GM23338 (cell line): ENCODE results near the gene HPS6. TPM values are rescaled to one million over a fixed set of nuclear protein-coding genes. Genes with fewer than 3 reads are reported as not detected.

Experiments used
- ATAC-seq: fragments of 200-7000 bp; cut with Tn5 transposase; 3 replicates; pipeline ENCODE4 v1.9.1; 2020
- DNase-seq: peaks from one replicate; pipeline ENCODE4 v3.0.0-alpha.2; 2015; ENCODE audit warnings: low spot score
- H2AFZ ChIP-seq: fragments of 200-600 bp; sonication (generic); 2 replicates; pipeline ENCODE4 v1.8.0; 2016; ENCODE audit warnings: antibody characterized with exemption, mild to moderate bottlenecking, moderate library complexity
- H3F3A ChIP-seq: fragments of 200-600 bp; sonication (generic); replicated peaks from 2 replicates; pipeline ENCODE4 v1.8.0; 2017; ENCODE audit warnings: antibody characterized with exemption, mixed run types, low read depth
- H3K27ac ChIP-seq: fragments of 200-600 bp; sonication (generic); 2 replicates; pipeline ENCODE4 v1.6.1; 2016; ENCODE audit warnings: low read depth
- H3K27me3 ChIP-seq: fragments of 200-600 bp; sonication (generic); 2 replicates; pipeline ENCODE4 v1.8.0; 2016; ENCODE audit warnings: mild to moderate bottlenecking, mixed run types, moderate library complexity; ENCODE audit not compliant: insufficient read depth
- H3K36me3 ChIP-seq: fragments of 200-600 bp; sonication (generic); 2 replicates; pipeline ENCODE4 v1.8.0; 2016; ENCODE audit warnings: mild to moderate bottlenecking; ENCODE audit not compliant: insufficient read depth
- H3K4me1 ChIP-seq: fragments of 200-600 bp; sonication (generic); 2 replicates; pipeline ENCODE4 v1.8.0; 2016; ENCODE audit warnings: mild to moderate bottlenecking, moderate library complexity; ENCODE audit not compliant: insufficient read depth
- H3K4me2 ChIP-seq: fragments of 200-600 bp; sonication (generic); 2 replicates; pipeline ENCODE4 v1.7.1; 2017; ENCODE audit warnings: mixed run types
- H3K4me3 ChIP-seq: fragments of 200-600 bp; sonication (generic); 2 replicates; pipeline ENCODE4 v1.6.1; 2016; ENCODE audit warnings: mixed run types
- H3K79me2 ChIP-seq: fragments of 200-600 bp; sonication (generic); replicated peaks from 2 replicates; pipeline ENCODE4 v1.8.0; 2017; ENCODE audit warnings: mild to moderate bottlenecking; ENCODE audit not compliant: insufficient read depth
- H3K9me2 ChIP-seq: fragments of 200-600 bp; sonication (generic); 2 replicates; pipeline ENCODE4 v1.8.0; 2017; ENCODE audit not compliant: insufficient read depth
- H4K20me1 ChIP-seq: fragments of 200-600 bp; sonication (generic); replicated peaks from 2 replicates; pipeline ENCODE4 v1.8.0; 2017; ENCODE audit warnings: mild to moderate bottlenecking; ENCODE audit not compliant: insufficient read depth
- H3K27ac Mint-ChIP-seq: 2 replicates; pipeline ENCODE4 v1.8.0; 2020; ENCODE audit warnings: inconsistent platforms, mild to moderate bottlenecking, moderate library complexity, mixed read lengths
- H3K27me3 Mint-ChIP-seq: 3 replicates; pipeline ENCODE4 v1.8.0; 2022; ENCODE audit warnings: low read depth, mild to moderate bottlenecking, moderate library complexity, mixed read lengths, inconsistent platforms; ENCODE audit not compliant: insufficient read depth, poor library complexity
- H3K36me3 Mint-ChIP-seq: 3 replicates; pipeline ENCODE4 v1.8.0; 2021; ENCODE audit warnings: low read depth, mild to moderate bottlenecking, inconsistent platforms, moderate library complexity, mixed read lengths
- H3K4me1 Mint-ChIP-seq: 3 replicates; pipeline ENCODE4 v1.8.0; 2020; ENCODE audit warnings: mild to moderate bottlenecking, inconsistent platforms, mixed read lengths
- H3K4me3 Mint-ChIP-seq: 3 replicates; pipeline ENCODE4 v1.8.0; 2021; ENCODE audit warnings: moderate library complexity, mild to moderate bottlenecking, inconsistent platforms, mixed read lengths
- H3K9me3 Mint-ChIP-seq: 3 replicates; pipeline ENCODE4 v1.8.0; 2020; ENCODE audit warnings: moderate library complexity, mild to moderate bottlenecking, inconsistent platforms, mixed read lengths
- CREB1 ChIP-seq: fragments of 250-450 bp; sonication (Bioruptor Pico); IDR thresholded peaks from 2 replicates; pipeline ENCODE4 v1.5.0; 2020; ENCODE audit warnings: low read depth, mild to moderate bottlenecking, moderate library complexity
- CTCF ChIP-seq, 2 experiments: fragments of 200-600 bp in 1 of 2; sonication (generic) in 1 of 2; conservative IDR thresholded peaks; 2 replicates each; pipeline versions ENCODE4 v1.5.1 to v1.6.1; 2016 to 2017; ENCODE audit warnings: antibody characterized with exemption in 2 of 2, low read depth in 2 of 2, mild to moderate bottlenecking in 2 of 2, moderate library complexity in 1 of 2
- ETS1 ChIP-seq: IDR thresholded peaks from 2 replicates; pipeline ENCODE4 v1.6.1; 2016; ENCODE audit warnings: antibody characterized with exemption
- EZH2phosphoT487 ChIP-seq: fragments of 200-600 bp; sonication (generic); IDR thresholded peaks from one replicate; pipeline ENCODE4 v1.8.1; 2018; ENCODE audit warnings: antibody characterized with exemption; ENCODE audit not compliant: unreplicated experiment
- NANOG ChIP-seq: IDR thresholded peaks from 2 replicates; pipeline ENCODE4 v1.6.1; 2016; ENCODE audit warnings: antibody characterized with exemption, borderline replicate concordance
- POLR2AphosphoS5 ChIP-seq: IDR thresholded peaks from 2 replicates; pipeline ENCODE4 v1.6.1; 2016; ENCODE audit warnings: antibody characterized with exemption, low read depth
- REST ChIP-seq: IDR thresholded peaks from one replicate; pipeline ENCODE4 v1.6.1; 2018; ENCODE audit warnings: antibody characterized with exemption; ENCODE audit not compliant: unreplicated experiment
- ZNF331 ChIP-seq: fragments of 250-450 bp; sonication (Bioruptor Pico); IDR thresholded peaks from 2 replicates; pipeline ENCODE4 v1.5.0; 2020; ENCODE audit warnings: low read depth, mild to moderate bottlenecking, moderate library complexity
- ZNF462 ChIP-seq: fragments of 250-450 bp; sonication (Bioruptor Pico); IDR thresholded peaks from 2 replicates; pipeline ENCODE4 v1.5.0; 2020; ENCODE audit warnings: mild to moderate bottlenecking, moderate library complexity
- polyA plus RNA-seq: library from polyadenylated mRNA; unstranded; fragments of >200 nt; fragmentation: Nextera tagmentation; extraction: Ambion mirVana; gene quantifications from 2 replicates; pipeline ENCODE4 v1.2.1, GENCODE V29; 2016
- total RNA-seq: library from RNA; depleted of rRNA; stranded (reverse); fragments of >200 nt; shearing (Covaris generic); gene quantifications from 2 replicates; pipeline ENCODE4 v1.2.3, GENCODE V29; 2014

HPS6 gene
- total and polyA plus RNA-seq, 2 experiments from 2014 or later: 4.2 to 28.7 TPM

- Histone ChIP-seq H3K79me2 (no peaks in the 10 kb centered on the region; the same call in 1 of the 2 replicates), H3K4me3 (no peak overlapping the region), H3K9me2 (no peaks in the 10 kb centered on the region), H4K20me1 (no peaks in the 10 kb centered on the region), H3K27ac (no peak overlapping the region), H3K27me3 (no peaks in the 10 kb centered on the region), H2AFZ (no peak overlapping the region), H3F3A (peaks cover 10% of the 10 kb centered on the region; the same call in 1 of the 2 replicates), H3K4me1 (peaks cover 4% of the 10 kb centered on the region; the same call in 1 of the 2 replicates), H3K36me3 (no peaks in the 10 kb centered on the region), H3K4me2 (no peak overlapping the region)
- no peak for ATAC-seq
- Mint-ChIP-seq H3K27me3 (peaks cover 2% of the 10 kb centered on the region), H3K4me1 (peaks cover 17% of the 10 kb centered on the region; the same call in 2 of the 3 replicates), H3K27ac (no peak overlapping the region), H3K36me3 (no peaks in the 10 kb centered on the region), H3K9me3 (no peaks in the 10 kb centered on the region), H3K4me3 (no peak overlapping the region)
- no peak for DNase-seq
- no peak for TF ChIP-seq CREB1 (CRISPR knock-in tag)
- no peak for TF ChIP-seq ETS1
Measured at GRCh38 chr10:102068216-102068615, 3.1 kb downstream of the HPS6 start.

GRCh38 chr10:102069071-102069470, 3.9 kb downstream of the HPS6 start:
- no peak overlapping the region for H3K27ac ChIP-seq
- H4K20me1 ChIP-seq: no peaks in the 10 kb centered on the region
- no peaks in the 10 kb centered on the region for H3K9me2 ChIP-seq
- H3F3A ChIP-seq: peaks cover 8% of the 10 kb centered on the region; the same call in 1 of the 2 replicates
- H3K4me3 ChIP-seq: no peak overlapping the region
- Mint-ChIP-seq H3K9me3 (no peaks in the 10 kb centered on the region), H3K27ac (no peak overlapping the region), H3K4me3 (no peak overlapping the region), H3K4me1 (peaks cover 15% of the 10 kb centered on the region; the same call in 2 of the 3 replicates), H3K36me3 (no peaks in the 10 kb centered on the region), H3K27me3 (peaks cover 5% of the 10 kb centered on the region)
- no peaks in the 10 kb centered on the region for H3K27me3 ChIP-seq
- no peaks in the 10 kb centered on the region for H3K36me3 ChIP-seq
- H3K4me2 ChIP-seq: no peak overlapping the region
- DNase-seq: no peak
- no peak overlapping the region for H2AFZ ChIP-seq
- H3K4me1 ChIP-seq: peaks cover 4% of the 10 kb centered on the region; the same call in 1 of the 2 replicates
- ATAC-seq: no peak
- no peaks in the 10 kb centered on the region; the same call in 1 of the 2 replicates for H3K79me2 ChIP-seq
- TF ChIP-seq NANOG (no peak), EZH2phosphoT487 (no peak), ZNF462 (CRISPR knock-in tag) (no peak), CTCF (conservative IDR thresholded peaks at IDR 0.05; ENCODE audit: low read depth in 2 of 2) (no peak), CREB1 (CRISPR knock-in tag) (no peak), REST (no peak), ZNF331 (CRISPR knock-in tag) (no peak), POLR2AphosphoS5 (no peak)
